ENCODE measurements around the gene PLXNA4. TPM values are rescaled to one million over a fixed set of nuclear protein-coding genes. Genes with fewer than 3 reads are reported as not detected.

Gene PLXNA4
- total RNA-seq, 2 donors from 2014 or later, result 24.0 to 42.7 TPM

- no peak for DNase-seq
- no peak overlapping the region for H3K27ac Mint-ChIP-seq
- peaks cover 4% of the 10 kb centered on the region for H3K27me3 Mint-ChIP-seq (ENCODE audit: insufficient read depth)
- H3K9me3 ChIP-seq (ENCODE audit: control insufficient read depth, low read length), result no peaks in the 10 kb centered on the region
- H3K4me3 Mint-ChIP-seq, result no peak overlapping the region
- 91% methylated on average over 1 of the region's 1 CpG; no CpG with 5 or more reads in 1 of the 2 experiments for WGBS, 2 experiments (ENCODE audit: insufficient coverage in 1 of 2, insufficient read length in 1 of 2)
- H3K36me3 ChIP-seq (ENCODE audit: control insufficient read depth, insufficient read depth, low read length), result no peaks in the 10 kb centered on the region
- no peak overlapping the region for H3K4me3 ChIP-seq (ENCODE audit: low read length)
- H3K36me3 Mint-ChIP-seq (ENCODE audit: low read depth), result no peaks in the 10 kb centered on the region
- H3K27ac ChIP-seq (ENCODE audit: low read depth, low read length), result no peak overlapping the region
- H3K4me1 Mint-ChIP-seq, result no peaks in the 10 kb centered on the region
- no peaks in the 10 kb centered on the region for H3K9me3 Mint-ChIP-seq
- H3K4me1 ChIP-seq (ENCODE audit: control insufficient read depth, insufficient read depth, low read length), result no peaks in the 10 kb centered on the region
- H3K27me3 ChIP-seq (ENCODE audit: control insufficient read depth, insufficient read depth, low read length, poor library complexity, severe bottlenecking), result no peaks in the 10 kb centered on the region
- no peak for TF ChIP-seq CTCF (conservative IDR thresholded peaks at IDR 0.05)
- no peak overlapping the region for H3K9ac ChIP-seq (ENCODE audit: extremely low read depth, low read length, poor library complexity, severe bottlenecking)
Observed at GRCh38 chr7:132082394-132082793, 493.9 kb downstream of the PLXNA4 start.

GRCh38 chr7:132081686-132082085, 494.6 kb downstream of the PLXNA4 start:
- no peak overlapping the region for H3K27ac ChIP-seq (ENCODE audit: low read depth, low read length)
- WGBS, 2 experiments (ENCODE audit: insufficient coverage in 1 of 2, insufficient read length in 1 of 2), result 93 to 96% methylated on average over 2 of the region's 2 CpGs
- DNase-seq, result no peak
- H3K36me3 Mint-ChIP-seq (ENCODE audit: low read depth), result no peaks in the 10 kb centered on the region
- no peaks in the 10 kb centered on the region for H3K36me3 ChIP-seq (ENCODE audit: control insufficient read depth, insufficient read depth, low read length)
- no peak overlapping the region for H3K9ac ChIP-seq (ENCODE audit: extremely low read depth, low read length, poor library complexity, severe bottlenecking)
- H3K4me1 ChIP-seq (ENCODE audit: control insufficient read depth, insufficient read depth, low read length), result no peaks in the 10 kb centered on the region
- no peak overlapping the region for H3K4me3 Mint-ChIP-seq
- no peak for TF ChIP-seq CTCF (conservative IDR thresholded peaks at IDR 0.05)
- H3K27me3 ChIP-seq (ENCODE audit: control insufficient read depth, insufficient read depth, low read length, poor library complexity, severe bottlenecking), result no peaks in the 10 kb centered on the region
- H3K4me3 ChIP-seq (ENCODE audit: low read length), result no peak overlapping the region
- no peak overlapping the region for H3K27ac Mint-ChIP-seq
- no peaks in the 10 kb centered on the region for H3K4me1 Mint-ChIP-seq
- peaks cover 4% of the 10 kb centered on the region for H3K27me3 Mint-ChIP-seq (ENCODE audit: insufficient read depth)
- H3K9me3 Mint-ChIP-seq, result no peaks in the 10 kb centered on the region
- no peaks in the 10 kb centered on the region for H3K9me3 ChIP-seq (ENCODE audit: control insufficient read depth, low read length)

- no peak overlapping the region for H3K4me3 Mint-ChIP-seq
- Histone ChIP-seq H3K27me3 (ENCODE audit: control insufficient read depth, insufficient read depth, low read length, poor library complexity, severe bottlenecking) (no peaks in the 10 kb centered on the region), H3K4me3 (ENCODE audit: low read length) (no peak overlapping the region), H3K9me3 (ENCODE audit: control insufficient read depth, low read length) (no peaks in the 10 kb centered on the region), H3K27ac (ENCODE audit: low read depth, low read length) (no peak overlapping the region), H3K36me3 (ENCODE audit: control insufficient read depth, insufficient read depth, low read length) (no peaks in the 10 kb centered on the region), H3K9ac (ENCODE audit: extremely low read depth, low read length, poor library complexity, severe bottlenecking) (no peak overlapping the region), H3K4me1 (ENCODE audit: control insufficient read depth, insufficient read depth, low read length) (no peaks in the 10 kb centered on the region)
- H3K27ac Mint-ChIP-seq, result no peak overlapping the region
- no peaks in the 10 kb centered on the region for H3K9me3 Mint-ChIP-seq
- WGBS, 2 experiments (ENCODE audit: insufficient coverage in 1 of 2, insufficient read length in 1 of 2), result 83 to 87% methylated on average over 4 to 6 of the region's 6 CpGs
- H3K36me3 Mint-ChIP-seq (ENCODE audit: low read depth), result no peaks in the 10 kb centered on the region
- DNase-seq, result no peak
- peaks cover 4% of the 10 kb centered on the region for H3K27me3 Mint-ChIP-seq (ENCODE audit: insufficient read depth)
- no peak for TF ChIP-seq CTCF (conservative IDR thresholded peaks at IDR 0.05)
- H3K4me1 Mint-ChIP-seq, result no peaks in the 10 kb centered on the region
Observed at GRCh38 chr7:132080967-132081668, 495.2 kb downstream of the PLXNA4 start.

Measured in endodermal cell (in vitro differentiated cells).